AG20443 (cell line): ENCODE results near the gene NEDD8.
A peak's percentile ranks its signal among the peaks of the same experiment; 100 is the strongest.

Experiments
- DNase-seq: peaks from one replicate; pipeline ENCODE4 v3.0.0; 2012; ENCODE audit warnings: low spot score, mixed read lengths

NEDD8 gene

GRCh38 chr14:24196071-24197055 lies 35.8 kb downstream of the NEDD8 start:
- DNase-seq: peak; percentile 52

DNA sequence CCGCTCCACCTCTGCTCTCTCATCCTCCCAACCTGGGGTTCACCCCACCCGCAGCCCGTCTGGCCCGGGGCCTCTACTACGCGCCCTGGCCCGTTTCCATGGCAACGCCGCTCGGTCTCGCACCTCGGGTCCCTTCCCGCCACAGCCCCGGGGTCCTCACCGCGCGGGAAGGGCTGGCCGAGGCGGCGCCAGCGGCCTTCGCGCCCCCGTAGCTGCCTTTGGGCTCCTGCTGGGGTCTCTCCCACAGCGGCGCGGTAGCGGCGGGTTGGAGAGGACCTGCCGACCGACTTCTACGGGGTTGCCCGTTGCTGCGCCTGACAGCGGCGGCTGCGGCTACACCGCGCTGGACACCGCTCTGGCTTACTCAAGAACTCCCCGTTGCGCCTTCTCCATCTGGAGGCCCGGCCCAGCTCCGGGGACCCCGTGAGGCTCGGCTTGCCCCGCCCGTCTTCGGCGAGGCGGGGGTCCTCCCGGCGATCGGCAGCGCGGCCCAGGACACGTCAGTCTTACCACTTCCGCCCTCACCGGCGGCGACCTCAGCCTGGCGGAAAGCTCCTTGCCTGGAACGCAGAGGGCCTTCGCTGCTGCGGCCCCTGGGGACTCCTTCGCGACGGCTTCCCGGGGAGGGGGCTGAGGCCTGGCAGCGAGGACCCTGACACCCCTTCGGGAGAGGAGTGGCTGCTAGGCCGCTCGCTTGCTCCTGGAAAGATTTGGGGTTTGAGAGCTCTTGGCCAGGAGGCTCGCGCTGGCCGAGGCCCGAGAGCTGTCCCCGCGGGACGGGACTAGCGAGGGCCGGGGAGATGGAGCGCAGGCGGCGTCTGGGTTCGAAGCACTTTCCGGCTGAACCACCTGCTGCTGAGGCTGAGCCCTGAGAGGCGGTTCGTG lies 36.7 kb downstream of the NEDD8 start, which contains the start of gene TM9SF1:
TSS of gene TM9SF1 (minus strand) at position 256 of the 885 bp plus-strand sequence. CDS start 422 bp downstream, outside the sequence.
- DNase-seq: peak; percentile 95

DNA sequence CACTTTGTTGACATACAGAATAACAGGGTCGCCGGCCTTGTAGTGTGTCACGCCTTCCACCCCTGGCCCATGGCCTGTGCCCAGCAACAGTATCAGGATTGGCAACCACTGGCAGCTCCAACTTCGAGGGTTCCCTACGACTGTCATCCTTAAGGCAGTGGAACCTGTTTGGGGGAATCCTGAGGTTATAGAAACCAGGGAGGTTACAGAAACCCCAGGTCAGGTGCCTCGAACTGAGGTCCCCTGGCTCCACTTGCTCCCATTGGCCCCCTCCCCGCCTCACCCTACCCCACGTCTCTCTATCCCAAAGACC lies 37.3 kb downstream of the NEDD8 start:
- no peak for DNase-seq

DNA sequence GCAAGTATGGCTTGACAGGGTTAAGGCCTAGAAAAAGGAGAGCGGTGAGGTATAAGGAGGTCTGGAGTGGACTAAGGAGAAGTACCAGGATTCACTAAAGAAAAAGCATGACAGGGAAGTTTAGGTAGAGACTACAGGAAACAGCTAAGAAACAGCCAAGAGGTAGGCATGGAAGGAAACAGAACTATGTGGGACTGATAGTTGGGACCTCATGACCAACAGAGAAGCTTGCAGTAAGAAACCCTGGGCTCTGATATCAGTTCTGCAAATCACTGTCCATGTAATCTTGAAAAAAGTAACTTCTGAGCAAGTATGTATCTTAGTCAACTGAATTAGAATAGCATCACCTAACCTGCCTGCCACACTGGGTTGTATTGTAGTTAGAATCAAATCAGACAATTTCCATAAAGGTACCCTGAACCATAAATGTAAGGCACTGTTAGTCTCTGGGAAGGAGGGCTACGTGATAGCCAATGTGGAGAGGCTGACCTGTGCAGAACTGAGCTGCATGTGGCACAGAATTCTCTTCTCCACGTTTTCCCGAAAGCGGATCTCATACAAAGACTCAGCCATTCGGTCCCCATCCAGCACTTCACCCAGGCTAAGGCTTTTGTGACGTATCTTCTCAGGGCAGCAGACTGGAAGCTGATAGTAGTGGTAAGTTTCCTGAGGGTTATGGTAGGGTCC lies 37.8 kb downstream of the NEDD8 start:
- DNase-seq: no peak

DNA sequence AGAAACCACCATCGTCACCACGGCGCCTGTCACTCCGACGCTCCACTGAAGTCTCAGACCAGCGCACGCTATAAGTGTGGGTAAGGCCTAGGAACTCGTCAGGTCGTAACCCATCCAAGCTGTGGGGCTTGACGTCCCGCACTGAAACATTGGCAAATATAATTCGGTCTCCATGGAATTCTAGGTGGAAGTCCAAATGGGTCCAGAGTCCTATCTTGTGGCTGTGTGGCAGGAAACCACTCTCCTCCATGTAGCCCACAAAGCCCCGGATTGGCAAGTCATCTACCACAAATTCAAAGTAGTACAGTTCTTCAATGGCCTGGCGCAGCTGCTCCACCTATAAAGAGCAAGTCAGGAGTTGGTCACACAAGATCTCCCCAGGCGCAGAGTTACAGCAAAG lies 39.2 kb downstream of the NEDD8 start:
- no peak for DNase-seq

DNA sequence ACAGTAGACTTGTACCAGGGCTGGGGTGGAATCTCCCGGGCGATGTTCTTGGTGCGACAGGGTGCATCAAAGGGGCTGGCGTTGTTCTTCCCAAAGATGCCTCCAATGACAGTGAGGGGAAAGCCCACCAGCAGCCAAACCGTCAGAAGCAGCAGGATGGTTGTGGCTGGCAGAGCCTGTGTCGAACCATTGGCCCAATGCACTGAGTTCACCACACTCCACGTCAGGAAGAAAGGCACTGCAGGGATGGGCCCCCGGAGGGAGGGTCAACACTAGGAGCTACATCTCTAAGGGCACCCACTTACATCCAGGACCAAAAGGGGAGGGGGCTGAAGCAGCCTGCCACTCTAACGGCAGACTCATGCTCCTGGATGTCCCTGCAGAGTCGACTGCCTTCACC lies 41.8 kb downstream of the NEDD8 start:
- no peak for DNase-seq

- no peak for DNase-seq
Measured at GRCh38 chr14:24189460-24189859, 42.7 kb downstream of the NEDD8 start.

GRCh38 chr14:24189059-24189375 lies 43.1 kb downstream of the NEDD8 start:
- no peak for DNase-seq

GRCh38 chr14:24188251-24189058 lies 43.7 kb downstream of the NEDD8 start, which contains the start of gene IPO4:
Gene IPO4 (minus strand): TSS chr14:24188816. CDS start chr14:24188787, 29 bp downstream.
- peak; percentile 98 for DNase-seq

DNA sequence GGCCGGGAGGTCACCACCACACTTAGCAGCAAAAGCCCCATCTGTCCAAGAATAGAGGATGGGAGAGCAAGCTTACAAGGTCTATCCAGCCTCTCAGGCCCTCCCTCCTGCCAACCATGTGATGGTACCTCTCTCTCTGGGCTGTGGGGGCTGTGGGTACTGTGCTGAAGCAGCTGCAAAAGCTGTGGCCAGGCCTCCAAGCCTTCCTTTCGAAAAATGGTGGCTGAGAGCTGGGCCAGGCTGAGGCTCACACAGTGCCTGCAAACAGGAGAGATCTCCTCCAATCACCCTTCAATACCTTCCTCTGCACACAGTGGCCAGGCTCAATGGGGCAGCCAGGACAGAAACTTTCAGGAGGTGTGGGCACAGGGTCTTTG lies 44.6 kb downstream of the NEDD8 start:
- DNase-seq: no peak

DNA sequence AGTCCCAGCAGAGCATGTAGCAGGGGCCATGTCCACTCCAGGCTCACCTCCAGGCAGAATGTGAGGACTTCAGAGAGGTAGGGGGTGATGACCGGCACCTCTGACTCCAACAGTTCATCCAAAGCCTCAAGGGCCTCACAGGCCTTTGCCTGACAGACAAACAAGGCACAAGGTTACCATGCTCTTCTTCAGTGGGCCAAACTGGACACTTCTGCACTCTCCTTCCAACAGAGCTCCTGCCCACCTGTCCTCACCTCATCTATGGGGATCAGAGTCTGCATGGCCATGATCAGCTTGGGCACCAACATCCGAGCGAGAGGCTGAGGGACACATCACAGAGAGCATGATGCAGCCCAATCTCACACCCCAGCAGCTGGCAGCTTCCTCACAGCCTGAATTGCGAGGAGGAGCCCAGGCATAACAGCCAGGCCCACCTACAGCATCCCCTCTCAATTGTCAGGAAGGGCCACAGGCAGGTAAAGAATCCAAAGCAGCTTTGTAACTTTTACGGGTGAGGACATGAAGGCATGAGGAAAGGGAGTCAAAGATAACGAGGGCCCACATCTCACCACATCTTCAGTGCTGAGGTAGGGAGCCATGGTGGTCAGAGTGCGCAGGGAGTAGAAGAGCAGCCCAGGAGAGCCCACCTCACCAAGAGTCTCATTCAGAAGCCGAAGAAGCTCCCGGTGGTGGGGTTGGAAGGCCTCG lies 45.2 kb downstream of the NEDD8 start:
- DNase-seq: no peak

- DNase-seq: no peak
Measured at GRCh38 chr14:24185741-24186140, 46.4 kb downstream of the NEDD8 start.

GRCh38 chr14:24185026-24185425 lies 47.1 kb downstream of the NEDD8 start:
- no peak for DNase-seq

DNA sequence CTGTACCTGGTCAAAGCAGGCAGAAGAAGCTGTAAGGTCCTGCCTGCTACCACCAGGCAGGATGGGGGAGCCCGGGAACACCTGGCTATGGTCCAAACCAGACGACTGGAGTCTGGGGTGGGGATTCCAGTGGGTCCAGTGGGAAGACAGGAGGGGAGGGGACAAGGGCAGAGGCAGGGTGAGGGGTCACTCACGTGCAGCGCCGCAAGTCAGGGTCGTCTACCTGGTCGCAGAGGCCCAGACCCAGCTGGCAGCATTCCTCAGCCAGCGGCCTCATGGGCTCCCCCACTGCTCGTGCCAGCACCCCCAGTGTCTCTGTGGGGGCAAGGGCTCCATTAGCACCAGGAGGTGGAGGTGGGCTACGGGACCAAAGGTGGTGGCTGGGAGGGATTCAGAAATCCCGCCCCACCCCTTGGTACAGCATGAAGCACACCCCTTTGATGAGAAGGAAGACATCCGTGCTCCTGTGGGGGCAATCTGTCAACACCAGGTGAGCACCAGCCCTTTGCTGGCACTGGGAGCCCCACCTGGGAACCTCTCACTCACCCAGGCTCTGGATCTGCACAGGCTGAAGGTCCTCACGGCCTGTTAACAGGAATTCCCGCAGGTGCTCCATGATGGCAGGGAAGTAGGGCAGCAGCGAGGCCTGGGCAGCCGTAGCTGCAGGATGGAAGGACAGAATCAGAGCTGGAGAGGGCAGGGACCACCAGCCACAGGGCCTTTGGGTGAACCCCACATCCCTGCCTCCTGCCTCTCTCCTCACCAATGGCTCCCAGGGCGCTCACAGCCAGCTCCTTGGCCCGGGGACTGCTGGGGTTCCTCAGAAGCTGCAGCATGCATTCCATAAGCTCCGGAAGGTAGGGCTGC lies 47.8 kb downstream of the NEDD8 start:
- no peak for DNase-seq

DNA sequence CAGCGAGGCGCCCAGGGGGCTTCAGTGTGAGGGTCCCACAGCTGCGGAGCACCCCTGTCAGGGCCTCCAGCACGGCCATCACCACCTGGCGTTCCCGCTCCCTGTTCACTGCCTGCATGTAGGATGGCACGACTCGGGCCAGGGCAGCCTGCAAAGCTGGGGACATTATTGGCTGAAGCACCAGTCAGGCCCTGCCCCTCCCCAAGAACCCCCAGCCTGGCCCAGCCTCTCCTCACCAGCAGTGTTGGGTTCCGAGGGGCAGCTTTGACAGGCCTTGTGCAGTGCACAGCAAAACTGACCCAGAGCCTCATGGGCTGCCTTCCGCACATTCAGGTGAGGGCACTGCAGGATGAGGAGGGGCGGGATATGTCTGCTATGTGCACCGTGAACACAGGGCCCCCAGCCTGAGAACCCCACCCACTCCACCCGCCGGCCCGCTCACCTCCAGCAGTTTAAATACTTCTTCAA lies 49.1 kb downstream of the NEDD8 start:
- DNase-seq: no peak

DNA sequence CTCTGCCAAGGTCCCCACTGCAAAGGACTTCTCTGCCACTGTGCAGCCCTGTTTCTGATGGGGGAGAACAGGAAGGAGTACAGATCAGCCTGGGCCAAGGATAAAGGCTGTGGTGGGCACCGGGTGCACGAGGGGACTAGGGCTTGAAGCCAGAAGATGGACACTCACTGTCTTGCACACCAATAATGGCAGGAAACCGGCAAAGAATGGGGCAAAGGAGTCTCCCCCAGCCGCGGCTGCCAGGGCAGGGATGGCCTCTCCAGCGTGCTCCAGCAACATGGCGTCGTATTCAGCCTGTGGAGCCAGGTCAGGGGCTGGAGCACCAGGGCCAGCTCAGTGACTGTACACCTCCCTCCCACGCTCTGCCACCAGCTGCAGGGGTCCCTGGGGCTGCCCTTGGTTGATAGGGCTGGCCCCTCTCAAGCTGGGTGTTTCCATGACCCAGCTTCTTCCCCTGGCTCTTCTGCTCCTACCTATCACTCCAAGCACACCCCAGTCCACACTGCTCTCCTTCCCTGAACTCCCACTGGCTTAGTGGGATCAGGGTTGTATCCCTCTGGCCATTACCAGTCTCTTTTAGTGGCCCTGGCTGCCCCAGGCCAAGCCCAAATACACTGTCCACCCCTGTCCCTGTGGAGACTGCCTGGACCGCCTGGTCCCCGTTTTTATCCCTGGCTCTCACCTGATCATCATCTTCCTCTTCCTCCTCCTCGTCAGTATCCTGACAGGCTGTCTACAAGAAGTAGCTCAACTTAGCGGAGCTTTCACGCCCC lies 49.9 kb downstream of the NEDD8 start:
- no peak for DNase-seq

DNA sequence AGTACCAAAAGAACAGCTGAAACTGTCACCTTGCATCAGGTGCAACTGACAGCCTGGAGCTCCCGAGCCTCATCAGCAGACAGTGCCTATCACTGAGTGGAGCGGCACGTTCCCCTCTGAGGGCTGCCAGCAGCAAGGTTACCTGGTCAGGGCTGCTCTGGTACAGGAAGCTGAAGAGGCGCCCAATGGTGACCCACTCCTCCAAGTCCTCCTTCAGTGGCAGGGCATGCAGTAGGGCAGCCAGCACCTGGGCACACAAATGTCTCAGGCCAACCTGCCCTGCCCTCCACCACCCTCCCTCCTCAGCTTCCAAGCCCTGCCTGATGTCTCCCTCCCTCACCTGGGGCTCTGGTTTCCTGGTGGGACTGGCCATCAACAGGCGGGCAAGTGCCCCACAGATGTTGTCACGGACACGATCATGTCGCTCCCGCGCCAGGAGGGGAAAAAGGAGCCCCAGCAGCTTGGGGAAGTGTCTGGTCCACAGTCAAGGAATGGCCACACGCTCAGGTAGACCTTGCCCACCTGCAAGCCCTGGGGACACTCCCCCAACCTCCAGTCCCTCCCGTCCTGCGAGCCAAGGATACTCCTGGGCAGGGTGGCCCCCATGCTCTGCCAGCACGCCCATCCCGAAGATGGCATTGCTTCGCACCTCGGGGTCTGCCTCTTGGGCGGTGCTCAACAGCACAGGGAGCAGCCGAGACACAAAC lies 50.6 kb downstream of the NEDD8 start:
- DNase-seq: no peak
